PC-9 (cell line): ENCODE measurements around the gene CDO1.

Experiments used
- CTCF ChIP-seq: fragments of 200-600 bp; sonication (generic); conservative IDR thresholded peaks from 2 replicates; pipeline ENCODE4 v1.6.1; 2017; ENCODE audit warnings: mixed run types, antibody characterized with exemption, mild to moderate bottlenecking, moderate library complexity
- EZH2 ChIP-seq: fragments of 200-600 bp; sonication (generic); IDR thresholded peaks from 2 replicates; pipeline ENCODE4 v1.8.0; 2017; ENCODE audit warnings: antibody characterized with exemption, low read depth

DNA sequence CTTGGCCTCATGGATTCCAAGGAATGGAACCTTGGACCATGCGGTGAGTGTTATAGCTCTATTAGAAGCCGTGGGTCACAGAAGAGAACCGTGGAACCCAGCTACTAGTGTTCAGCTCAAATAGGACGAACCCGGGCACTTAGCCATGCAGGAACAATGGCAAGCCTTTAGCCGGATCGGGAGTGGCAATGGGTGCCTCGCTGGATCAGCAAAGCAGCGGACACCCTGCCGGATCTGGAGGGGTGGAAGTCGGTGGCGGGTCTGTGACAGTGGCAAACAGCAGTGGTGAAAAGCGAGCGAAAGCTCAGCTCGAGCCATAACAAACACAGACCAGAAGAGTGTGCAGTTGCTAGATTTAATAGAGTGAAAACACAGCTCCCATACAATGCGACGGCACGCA is 2.4 kb upstream of the CDO1 start:
- TF ChIP-seq CTCF (no peak), EZH2 (no peak)
